T-helper 1 cell treated with Interleukin-12 subunit alpha and Interleukin-12 subunit beta and Interleukin-4 antibody, amounts not matched to agents 30 μg/mL and 1 μg/mL, for 36 hours (primary cell): ENCODE data around the gene AQP11.
"Not testable (repeated sequence)": the region's sequence is repeated elsewhere in the genome, so short reads cannot be mapped to it uniquely, and the experiment has no call there.

Experiments used
- H3K27ac Mint-ChIP-seq: one replicate; pipeline ENCODE4 v1.8.0; 2021; ENCODE audit warnings: mild to moderate bottlenecking, mixed read lengths
- H3K27me3 Mint-ChIP-seq: one replicate; pipeline ENCODE4 v1.8.0; 2021; ENCODE audit warnings: low read depth, mixed read lengths
- H3K36me3 Mint-ChIP-seq: one replicate; pipeline ENCODE4 v1.8.0; 2021; ENCODE audit warnings: low read depth, mixed read lengths
- H3K4me1 Mint-ChIP-seq: one replicate; pipeline ENCODE4 v1.8.0; 2021; ENCODE audit warnings: low read depth, mixed read lengths
- H3K4me3 Mint-ChIP-seq: one replicate; pipeline ENCODE4 v1.8.0; 2021; ENCODE audit warnings: mild to moderate bottlenecking, moderate library complexity, mixed read lengths
- H3K9me3 Mint-ChIP-seq: one replicate; pipeline ENCODE4 v1.8.0; 2021; ENCODE audit warnings: mixed read lengths

Gene AQP11, protein sequence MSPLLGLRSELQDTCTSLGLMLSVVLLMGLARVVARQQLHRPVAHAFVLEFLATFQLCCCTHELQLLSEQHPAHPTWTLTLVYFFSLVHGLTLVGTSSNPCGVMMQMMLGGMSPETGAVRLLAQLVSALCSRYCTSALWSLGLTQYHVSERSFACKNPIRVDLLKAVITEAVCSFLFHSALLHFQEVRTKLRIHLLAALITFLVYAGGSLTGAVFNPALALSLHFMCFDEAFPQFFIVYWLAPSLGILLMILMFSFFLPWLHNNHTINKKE

GRCh38 chr11:77589521-77590193, at the start of gene AQP11:
AQP11 (plus strand) TSS chr11:77589953; CDS start chr11:77589993, 40 bp downstream.
- Mint-ChIP-seq H3K27me3 (peaks cover 30% of the 10 kb centered on the region), H3K4me1 (peaks cover 10% of the 10 kb centered on the region), H3K36me3 (peaks cover 2% of the 10 kb centered on the region), H3K4me3 (peak within 1 kb of the TSS; percentile 92), H3K27ac (peak within 1 kb of the TSS; percentile 31), H3K9me3 (no peaks in the 10 kb centered on the region)

DNA sequence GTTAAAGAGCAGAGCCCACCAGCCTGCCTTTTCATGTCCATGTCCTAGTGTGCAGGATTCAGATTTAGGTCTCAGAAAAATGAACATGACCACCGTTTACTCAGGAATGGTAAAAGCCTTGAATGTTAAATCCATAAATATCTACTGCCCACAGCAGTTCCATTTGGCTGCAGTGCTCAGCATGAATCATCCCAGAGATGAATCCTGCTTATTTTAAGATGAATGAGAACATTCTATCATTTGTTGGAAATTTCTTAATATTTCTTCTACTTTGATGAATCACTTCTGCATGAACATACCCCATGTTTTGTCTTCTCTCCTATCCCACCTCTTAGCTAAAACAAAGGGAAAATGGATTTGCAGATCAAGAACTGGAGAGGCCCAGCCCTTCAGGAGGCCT, 47.5 kb upstream of the AQP11 start:
- H3K4me1 Mint-ChIP-seq = no peaks in the 10 kb centered on the region
- H3K4me3 Mint-ChIP-seq = no peak overlapping the region
- H3K36me3 Mint-ChIP-seq = no peaks in the 10 kb centered on the region
- no peak overlapping the region for H3K27ac Mint-ChIP-seq
- H3K27me3 Mint-ChIP-seq = no peaks in the 10 kb centered on the region
- H3K9me3 Mint-ChIP-seq = no peaks in the 10 kb centered on the region

- Mint-ChIP-seq H3K4me1 (no peaks in the 10 kb centered on the region), H3K4me3 (no peak overlapping the region), H3K36me3 (no peaks in the 10 kb centered on the region), H3K27ac (no peak overlapping the region), H3K27me3 (no peaks in the 10 kb centered on the region), H3K9me3 (no peaks in the 10 kb centered on the region)
These were observed 42.5 kb upstream of the AQP11 start for GRCh38 chr11:77547047-77547836.

DNA sequence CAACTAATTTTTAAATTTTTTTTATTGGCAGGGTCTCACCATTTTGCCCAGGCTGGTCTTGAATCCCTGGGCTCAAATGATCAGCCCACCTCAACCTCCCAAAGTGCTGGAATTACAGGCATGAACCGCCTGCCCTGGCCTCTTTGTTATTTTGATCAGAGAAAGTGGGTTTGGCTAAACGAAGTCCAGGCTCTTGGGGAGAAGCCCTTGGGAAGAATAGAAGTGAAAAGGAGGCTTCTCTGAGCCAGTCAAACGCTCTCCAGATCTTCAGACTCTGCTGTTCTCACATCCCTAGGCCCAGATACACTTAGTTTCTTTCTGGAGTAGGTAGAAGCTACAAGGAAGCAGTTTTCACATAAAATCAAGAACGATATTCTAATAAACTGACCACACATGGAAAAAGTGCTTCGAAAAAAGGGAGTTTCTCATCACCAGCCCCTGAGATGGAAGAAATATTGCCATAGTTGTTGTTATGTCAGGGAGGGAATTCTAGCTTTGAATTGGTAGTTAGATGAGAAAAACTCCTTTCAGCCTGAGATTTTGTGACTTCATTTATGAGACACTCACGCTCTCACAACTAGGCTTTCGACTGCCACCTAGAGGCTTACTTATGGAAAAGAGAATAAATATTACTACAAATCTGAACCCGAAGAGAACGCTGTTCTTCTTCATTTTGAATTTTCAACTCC, 41.7 kb upstream of the AQP11 start:
- Mint-ChIP-seq H3K9me3 (no peaks in the 10 kb centered on the region), H3K4me1 (no peaks in the 10 kb centered on the region), H3K36me3 (no peaks in the 10 kb centered on the region), H3K27me3 (no peaks in the 10 kb centered on the region), H3K27ac (no peak overlapping the region), H3K4me3 (no peak overlapping the region)

GRCh38 chr11:77548552-77549445, 41.0 kb upstream of the AQP11 start:
- no peak overlapping the region for H3K27ac Mint-ChIP-seq
- no peaks in the 10 kb centered on the region for H3K27me3 Mint-ChIP-seq
- no peaks in the 10 kb centered on the region for H3K36me3 Mint-ChIP-seq
- no peaks in the 10 kb centered on the region for H3K9me3 Mint-ChIP-seq
- no peaks in the 10 kb centered on the region for H3K4me1 Mint-ChIP-seq
- H3K4me3 Mint-ChIP-seq = no peak overlapping the region

- not testable (repeated sequence) for H3K36me3 Mint-ChIP-seq, H3K9me3 Mint-ChIP-seq, H3K4me3 Mint-ChIP-seq, H3K27ac Mint-ChIP-seq, H3K27me3 Mint-ChIP-seq, H3K4me1 Mint-ChIP-seq
These were observed 38.3 kb upstream of the AQP11 start for GRCh38 chr11:77551426-77551825.

DNA sequence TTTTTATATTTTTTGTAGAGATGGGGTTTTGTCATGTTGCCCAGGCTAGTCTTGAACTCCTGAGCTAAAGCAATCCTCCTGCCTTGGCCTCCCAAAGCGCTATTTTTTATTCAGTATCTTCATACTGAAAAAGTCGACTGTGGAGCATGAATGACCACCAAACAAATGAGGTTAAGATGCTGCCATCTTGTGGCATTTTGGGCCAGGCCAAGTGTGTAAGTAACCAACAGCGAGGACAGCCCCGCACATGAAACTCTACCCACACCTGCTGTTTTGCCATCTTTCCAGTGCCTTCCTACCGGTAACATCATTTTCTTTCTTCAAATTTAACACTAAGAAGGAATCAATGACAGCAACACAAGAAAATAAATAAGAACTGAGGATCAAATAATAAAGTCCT, 32.2 kb upstream of the AQP11 start:
- H3K4me1 Mint-ChIP-seq = no peaks in the 10 kb centered on the region
- no peaks in the 10 kb centered on the region for H3K27me3 Mint-ChIP-seq
- H3K27ac Mint-ChIP-seq = no peak overlapping the region
- no peaks in the 10 kb centered on the region for H3K36me3 Mint-ChIP-seq
- no peaks in the 10 kb centered on the region for H3K9me3 Mint-ChIP-seq
- no peak overlapping the region for H3K4me3 Mint-ChIP-seq

- no peaks in the 10 kb centered on the region for H3K4me1 Mint-ChIP-seq
- no peak overlapping the region for H3K27ac Mint-ChIP-seq
- no peaks in the 10 kb centered on the region for H3K9me3 Mint-ChIP-seq
- H3K4me3 Mint-ChIP-seq = no peak overlapping the region
- no peaks in the 10 kb centered on the region for H3K27me3 Mint-ChIP-seq
- no peaks in the 10 kb centered on the region for H3K36me3 Mint-ChIP-seq
These were observed 31.4 kb upstream of the AQP11 start for GRCh38 chr11:77558380-77558779.

GRCh38 chr11:77559686-77560401, 29.9 kb upstream of the AQP11 start:
- Mint-ChIP-seq H3K9me3 (no peaks in the 10 kb centered on the region), H3K27me3 (peaks cover 3% of the 10 kb centered on the region), H3K36me3 (no peaks in the 10 kb centered on the region), H3K4me1 (no peaks in the 10 kb centered on the region), H3K4me3 (no peak overlapping the region), H3K27ac (no peak overlapping the region)

DNA sequence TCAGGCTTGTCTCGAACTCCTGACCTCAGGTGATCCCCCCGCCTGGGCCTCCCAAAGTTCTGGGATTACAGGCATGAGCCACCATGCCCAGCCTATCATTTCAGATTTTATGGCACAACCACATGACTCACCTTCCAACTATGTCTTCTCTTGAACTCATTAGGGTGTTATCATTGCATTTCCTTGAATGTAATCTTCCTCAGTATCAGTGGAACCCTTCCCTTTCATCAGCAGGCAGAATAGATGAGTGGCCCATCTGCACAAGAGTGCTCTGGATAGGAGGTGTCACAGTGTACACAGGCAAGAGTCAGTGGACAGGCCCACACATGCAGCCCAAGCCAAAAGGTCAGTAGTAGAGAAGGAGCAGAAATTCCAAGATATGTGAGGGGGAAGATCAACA, 29.1 kb upstream of the AQP11 start:
- Mint-ChIP-seq H3K27me3 (peaks cover 3% of the 10 kb centered on the region), H3K4me3 (no peak overlapping the region), H3K27ac (no peak overlapping the region), H3K4me1 (no peaks in the 10 kb centered on the region), H3K9me3 (no peaks in the 10 kb centered on the region), H3K36me3 (no peaks in the 10 kb centered on the region)

DNA sequence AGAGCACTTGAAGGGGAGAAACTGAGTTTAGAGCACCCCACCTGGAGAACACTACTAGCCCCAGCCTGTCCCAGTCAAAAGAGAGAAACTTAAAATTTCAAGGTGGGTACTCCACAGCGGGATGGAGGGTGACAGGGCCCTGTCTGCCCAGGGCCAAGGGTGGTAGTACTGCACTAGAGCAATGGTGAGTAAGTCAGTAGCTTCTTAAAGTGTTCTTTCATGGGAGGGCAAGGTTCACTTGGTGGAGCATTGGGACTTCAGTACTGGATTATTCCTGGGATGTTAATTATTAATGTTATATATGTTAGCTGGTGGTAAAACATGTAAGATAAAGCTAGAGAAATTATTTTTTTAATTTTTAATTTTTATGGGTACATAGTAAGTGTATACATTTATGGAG, 28.5 kb upstream of the AQP11 start:
- Mint-ChIP-seq H3K36me3 (no peaks in the 10 kb centered on the region), H3K4me3 (no peak overlapping the region), H3K27ac (no peak overlapping the region), H3K4me1 (no peaks in the 10 kb centered on the region), H3K9me3 (no peaks in the 10 kb centered on the region), H3K27me3 (peaks cover 3% of the 10 kb centered on the region)

GRCh38 chr11:77568306-77568705, 21.4 kb upstream of the AQP11 start:
- Mint-ChIP-seq H3K4me3 (no peak overlapping the region), H3K9me3 (no peaks in the 10 kb centered on the region), H3K27ac (no peak overlapping the region), H3K36me3 (no peaks in the 10 kb centered on the region), H3K27me3 (peaks cover 8% of the 10 kb centered on the region), H3K4me1 (no peaks in the 10 kb centered on the region)

- no peak overlapping the region for H3K27ac Mint-ChIP-seq
- no peaks in the 10 kb centered on the region for H3K4me1 Mint-ChIP-seq
- H3K9me3 Mint-ChIP-seq = no peaks in the 10 kb centered on the region
- H3K27me3 Mint-ChIP-seq = peaks cover 7% of the 10 kb centered on the region
- H3K4me3 Mint-ChIP-seq = no peak overlapping the region
- H3K36me3 Mint-ChIP-seq = no peaks in the 10 kb centered on the region
These were observed 20.7 kb upstream of the AQP11 start for GRCh38 chr11:77568916-77569675.
